Activated T-helper 9 cell treated with anti-CD3 and anti-CD28 coated beads, Interleukin-2, amount 50 U/mL, for 16 hours (primary cell): Measurements from ENCODE around the gene FGR.
"Not testable (repeated sequence)": the region's sequence is repeated elsewhere in the genome, so short reads cannot be mapped to it uniquely, and the experiment has no call there.

Experiments used
- DNase-seq: peaks from one replicate; pipeline ENCODE4 v3.0.0-alpha.2; 2020; ENCODE audit warnings: low read depth

FGR gene

GRCh38 chr1:27634177-27634984 lies 604 bp downstream of the FGR start:
- DNase-seq = peak; percentile 43

DNA sequence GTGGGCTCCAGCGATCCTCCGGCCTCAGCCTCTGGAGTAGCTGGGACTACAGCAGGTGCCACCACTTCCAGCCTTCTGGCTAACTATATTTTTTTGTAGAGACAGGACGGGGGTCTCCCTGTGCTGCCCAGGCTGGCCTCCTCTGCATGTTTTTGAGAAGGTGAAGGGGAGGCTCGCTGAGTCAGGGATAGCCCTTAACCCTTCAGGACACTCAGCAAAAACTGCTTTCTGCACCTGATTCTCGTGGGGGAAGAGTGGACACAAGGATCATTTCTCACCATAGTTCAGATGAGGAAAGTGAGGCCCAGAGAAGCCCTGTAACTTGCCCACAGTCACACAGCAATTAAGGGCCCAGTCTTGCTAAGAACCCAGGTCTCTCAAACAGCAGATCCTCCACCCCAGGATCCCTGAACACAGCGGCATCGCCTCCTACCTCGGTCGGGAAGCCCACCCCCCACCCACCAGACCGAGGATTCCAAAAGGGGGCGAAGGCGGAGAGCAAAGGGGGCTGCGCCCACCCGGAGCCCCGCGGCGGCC lies 1.3 kb downstream of the FGR start:
- DNase-seq = no peak

- DNase-seq = no peak
Measured at GRCh38 chr1:27633298-27633610, 1.7 kb downstream of the FGR start.

DNA sequence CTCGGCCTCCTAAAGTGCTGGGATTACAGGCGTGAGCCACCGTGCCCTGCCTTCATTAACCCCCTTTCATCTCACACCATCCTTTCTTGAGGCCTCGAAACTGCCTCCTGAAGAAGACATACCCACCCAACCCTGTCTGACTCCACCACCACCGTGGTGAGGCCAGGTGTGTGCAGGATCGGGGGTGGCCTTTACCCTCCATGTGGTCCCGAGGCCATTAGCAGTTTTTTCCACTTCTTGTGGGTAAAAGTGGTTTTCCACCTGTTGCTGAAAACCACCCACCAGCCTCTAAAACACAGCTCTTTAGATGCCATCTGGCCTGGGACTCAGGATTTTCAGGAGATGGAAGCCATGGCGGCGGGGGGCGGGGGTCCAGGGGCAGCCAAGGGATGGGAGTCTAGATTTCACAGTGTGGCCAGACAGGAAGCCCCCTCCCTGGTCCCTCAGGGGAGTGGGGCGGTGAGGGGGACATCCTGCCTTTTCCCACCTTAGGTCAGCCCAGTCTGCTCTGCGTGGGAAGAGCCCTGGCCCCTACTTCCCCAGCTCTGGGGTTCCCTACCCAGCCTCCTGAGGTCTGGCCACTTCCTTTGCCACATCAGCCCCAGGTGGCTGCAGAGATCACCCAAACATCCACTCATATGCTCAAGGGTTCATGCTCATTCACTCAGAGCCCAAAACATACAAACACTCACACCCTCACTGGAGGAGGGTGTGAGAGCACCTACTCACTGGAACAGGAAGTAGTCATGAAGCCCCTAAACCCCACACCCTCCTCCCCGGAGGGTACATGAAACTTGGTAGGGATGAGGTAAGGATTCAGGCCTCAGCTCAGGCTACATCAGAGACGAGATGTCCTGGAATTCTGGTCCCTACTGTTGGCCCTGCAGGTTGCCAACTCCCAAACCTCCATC lies 2.3 kb downstream of the FGR start:
- peak; percentile 37 for DNase-seq

- no peak for DNase-seq
Measured at GRCh38 chr1:27630859-27631491, 4.0 kb downstream of the FGR start.

DNA sequence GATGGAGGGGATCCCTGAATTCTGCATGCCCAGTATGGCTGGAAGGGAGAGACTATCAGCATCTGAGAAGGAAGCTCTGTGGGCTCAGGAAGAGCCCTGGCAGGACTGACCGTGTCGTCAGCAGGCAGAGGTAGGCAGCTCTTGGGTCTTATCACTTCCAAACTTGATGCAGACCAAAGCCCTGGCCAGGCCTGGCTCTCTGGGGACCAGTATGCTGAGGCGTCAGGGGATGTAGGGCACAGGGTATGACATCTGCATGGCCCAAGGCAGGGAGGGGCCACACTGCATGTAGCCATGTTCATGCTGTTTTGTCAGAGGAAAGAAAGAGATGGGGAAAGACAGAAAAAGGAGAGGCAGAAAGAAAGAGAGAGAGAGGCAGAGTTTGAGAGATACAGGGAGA lies 6.3 kb downstream of the FGR start:
- DNase-seq = no peak

DNA sequence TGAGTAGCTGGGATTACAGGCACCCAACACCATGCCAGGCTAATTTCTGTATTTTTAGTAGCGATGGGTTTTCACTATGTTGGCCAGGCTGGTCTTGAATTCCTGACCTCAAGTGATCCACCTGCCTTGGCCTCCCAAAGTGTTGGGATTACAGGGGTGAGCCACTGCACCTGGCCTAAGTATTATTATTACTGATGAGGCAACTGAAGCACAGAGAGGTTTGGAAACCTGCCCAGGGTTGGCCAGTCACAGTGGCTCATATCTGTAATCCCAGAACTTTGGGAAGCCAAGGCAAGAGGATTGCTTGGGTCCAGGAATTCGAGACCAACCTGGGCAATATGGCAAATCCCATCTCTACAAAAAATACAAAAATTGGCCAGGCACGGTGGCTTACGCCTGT lies 7.3 kb downstream of the FGR start:
- not testable (repeated sequence) for DNase-seq

DNA sequence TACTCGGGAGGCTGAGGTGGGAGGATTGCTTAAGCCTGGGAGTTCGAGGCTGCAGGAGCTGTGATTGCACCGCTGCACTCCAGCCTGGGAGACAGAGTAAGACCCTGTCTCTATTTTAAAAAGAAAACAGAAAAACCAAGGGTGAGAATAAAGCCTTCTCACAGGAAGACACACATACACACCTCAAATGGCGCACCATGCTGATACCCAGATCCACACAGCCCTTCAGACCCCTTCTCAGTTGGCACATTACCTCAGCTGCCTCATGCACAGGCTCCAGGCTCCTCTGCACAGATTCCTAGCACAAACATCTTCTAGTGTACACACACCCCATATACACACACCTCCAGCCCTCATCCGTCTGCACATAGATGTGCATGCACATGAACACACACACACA lies 7.9 kb downstream of the FGR start:
- no peak for DNase-seq

DNA sequence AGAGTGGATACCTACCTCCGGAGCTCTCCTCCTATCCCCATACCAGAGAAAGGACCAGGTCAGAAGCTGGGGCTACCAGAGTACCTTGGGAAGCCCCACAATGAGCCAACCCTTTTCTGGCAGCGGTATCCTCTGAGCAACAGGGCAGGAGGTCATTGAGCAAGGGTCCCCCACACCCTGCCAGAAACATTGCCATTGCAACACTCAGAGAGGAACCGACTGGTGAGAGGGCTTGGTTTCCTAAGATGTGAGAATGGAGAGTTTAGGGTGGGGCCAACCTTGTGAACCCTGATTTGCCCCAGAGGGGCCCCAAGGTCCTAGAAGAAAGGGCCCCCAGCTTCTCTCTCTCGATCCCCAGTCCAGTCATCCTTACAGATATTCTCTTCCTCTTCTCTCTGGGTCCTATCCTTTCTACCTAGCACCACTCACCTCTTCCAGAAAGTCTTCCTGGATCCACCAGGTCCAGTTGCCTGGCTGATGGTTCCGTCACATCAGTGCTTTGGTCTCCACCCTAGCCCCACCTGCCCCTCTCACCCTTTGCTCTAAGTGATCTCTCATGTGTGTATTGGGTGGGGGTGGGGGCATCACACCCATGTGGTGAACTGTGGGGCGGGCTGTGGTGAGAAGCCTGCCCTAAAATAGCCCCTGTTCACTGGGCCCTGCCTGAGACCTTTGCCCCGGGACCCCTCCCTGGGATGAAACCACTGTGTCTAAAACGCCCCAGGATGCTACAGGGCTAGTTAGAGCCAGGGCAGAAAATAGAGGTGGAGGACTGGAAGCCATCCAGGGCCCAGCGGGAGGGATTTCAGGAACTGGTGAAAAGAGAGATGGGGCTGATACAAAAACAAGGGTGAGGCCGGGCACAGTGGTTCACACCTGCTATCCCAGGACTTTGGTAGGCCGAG lies 8.7 kb downstream of the FGR start:
- no peak for DNase-seq

DNA sequence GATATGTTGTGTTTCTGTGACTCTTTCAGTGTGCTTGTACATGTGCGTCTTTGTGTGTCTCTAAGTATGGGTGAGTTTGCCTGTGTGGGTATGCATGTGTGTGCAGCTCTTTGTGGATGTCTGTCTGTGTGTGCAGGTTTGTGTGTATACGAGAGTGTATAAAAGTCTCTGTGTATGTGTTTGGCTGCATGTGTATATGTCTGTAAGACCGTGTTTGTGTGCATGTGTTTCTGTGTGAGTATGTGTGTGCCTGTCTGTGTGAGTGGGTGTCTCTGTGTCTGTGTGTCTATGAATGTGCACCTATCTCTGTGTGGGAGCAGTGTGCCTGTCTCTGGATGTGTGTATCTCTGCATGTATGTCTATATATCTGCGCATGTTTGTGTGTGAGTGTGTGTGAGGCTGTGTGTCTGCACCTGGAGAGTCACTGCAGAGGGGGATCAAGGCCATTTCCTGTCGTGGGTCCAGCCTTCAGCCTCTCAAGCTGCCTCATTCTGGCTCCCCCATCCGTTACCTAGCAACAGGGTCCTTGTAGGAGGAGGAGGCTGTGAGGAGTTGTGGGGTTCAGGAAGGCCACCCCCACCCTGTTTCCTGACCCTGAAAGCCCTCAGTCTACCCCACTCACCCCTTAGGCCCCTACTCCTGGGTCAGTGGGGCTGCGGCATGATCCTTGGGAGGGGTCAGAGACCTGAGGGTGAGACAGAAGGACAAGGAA lies 10.4 kb downstream of the FGR start:
- DNase-seq = no peak

DNA sequence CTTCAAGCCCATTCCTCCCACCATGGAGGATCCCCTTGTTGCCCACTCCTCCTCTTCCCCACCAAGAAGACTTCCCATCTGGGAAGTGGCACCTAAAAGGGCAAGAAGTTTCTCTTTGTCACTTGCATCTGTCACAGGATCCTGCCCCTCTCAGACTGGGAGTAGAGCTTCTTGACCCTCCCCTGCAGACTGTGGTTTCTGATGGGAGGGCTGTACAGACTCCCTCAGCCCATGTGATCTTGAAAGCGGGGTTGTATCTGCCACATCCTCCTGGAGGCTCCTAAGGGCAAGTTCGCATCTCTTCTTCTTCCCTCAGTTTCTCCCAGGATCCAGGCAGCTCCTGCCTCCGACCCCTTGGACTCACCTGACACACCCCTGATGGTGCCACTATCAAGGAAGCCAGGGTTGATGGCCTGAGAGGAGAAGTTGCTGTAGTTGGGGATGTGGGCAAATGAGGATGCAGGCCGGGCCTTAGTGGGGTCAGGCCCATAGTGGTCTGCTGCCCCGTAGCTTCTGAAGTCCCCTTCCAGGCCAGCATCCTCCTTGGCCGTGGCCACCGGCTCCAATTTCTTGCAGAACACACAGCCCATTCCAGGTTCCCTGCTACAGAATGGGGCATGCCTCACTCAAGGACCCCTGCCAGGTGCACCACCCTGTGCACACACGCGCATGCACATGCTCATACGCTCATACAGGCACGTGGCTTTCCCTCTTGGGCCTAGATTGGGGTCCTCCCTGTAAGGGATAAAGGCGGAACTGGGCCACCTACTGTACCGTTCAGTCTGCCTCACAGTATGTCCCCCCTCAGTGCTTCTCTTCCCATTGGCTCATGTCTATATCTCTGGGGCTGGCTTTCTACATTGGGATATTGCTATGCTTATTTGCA lies 11.4 kb downstream of the FGR start:
- DNase-seq = no peak

GRCh38 chr1:27622828-27623227 lies 12.2 kb downstream of the FGR start:
- DNase-seq = no peak

DNA sequence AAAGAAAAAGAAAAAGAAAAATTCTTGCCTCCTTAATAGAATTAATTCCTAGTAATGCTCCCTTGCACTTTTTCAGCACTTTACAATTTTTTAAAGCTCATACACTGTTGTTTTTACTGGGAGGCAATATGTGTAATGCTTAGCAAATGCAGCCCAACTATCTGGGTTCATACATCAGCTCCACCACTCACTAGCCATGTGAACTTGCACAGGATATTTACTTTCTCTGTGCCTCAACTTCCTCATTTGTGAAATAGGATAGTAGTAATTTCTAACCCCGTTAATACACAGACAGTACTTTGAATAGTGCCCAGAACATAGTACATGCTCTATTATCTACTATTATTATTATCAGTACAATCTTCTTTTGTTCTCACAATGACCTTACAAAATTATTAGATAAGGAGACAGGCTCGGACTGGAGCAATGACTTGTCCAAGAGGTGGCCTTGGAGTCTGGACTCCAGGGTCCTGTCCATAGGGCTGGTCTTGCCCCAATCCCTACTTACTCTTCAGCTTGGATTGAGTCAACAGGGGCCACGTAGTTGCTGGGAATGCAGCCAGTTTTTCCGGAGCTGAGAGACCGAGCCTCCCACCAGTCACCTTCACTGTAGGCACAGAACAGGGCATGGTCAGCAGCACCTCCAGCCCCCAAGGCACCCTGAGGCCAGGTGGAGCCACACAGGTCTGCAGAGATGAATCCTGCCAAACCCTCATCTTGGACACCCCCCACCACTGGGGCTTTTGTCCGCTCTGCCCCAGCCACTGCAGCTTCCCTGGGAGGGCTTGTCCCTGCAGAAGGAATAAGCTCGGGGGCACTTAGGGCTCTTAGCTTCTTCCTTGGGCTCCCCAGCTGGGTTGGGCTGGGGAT lies 13.7 kb downstream of the FGR start:
- no peak for DNase-seq

DNA sequence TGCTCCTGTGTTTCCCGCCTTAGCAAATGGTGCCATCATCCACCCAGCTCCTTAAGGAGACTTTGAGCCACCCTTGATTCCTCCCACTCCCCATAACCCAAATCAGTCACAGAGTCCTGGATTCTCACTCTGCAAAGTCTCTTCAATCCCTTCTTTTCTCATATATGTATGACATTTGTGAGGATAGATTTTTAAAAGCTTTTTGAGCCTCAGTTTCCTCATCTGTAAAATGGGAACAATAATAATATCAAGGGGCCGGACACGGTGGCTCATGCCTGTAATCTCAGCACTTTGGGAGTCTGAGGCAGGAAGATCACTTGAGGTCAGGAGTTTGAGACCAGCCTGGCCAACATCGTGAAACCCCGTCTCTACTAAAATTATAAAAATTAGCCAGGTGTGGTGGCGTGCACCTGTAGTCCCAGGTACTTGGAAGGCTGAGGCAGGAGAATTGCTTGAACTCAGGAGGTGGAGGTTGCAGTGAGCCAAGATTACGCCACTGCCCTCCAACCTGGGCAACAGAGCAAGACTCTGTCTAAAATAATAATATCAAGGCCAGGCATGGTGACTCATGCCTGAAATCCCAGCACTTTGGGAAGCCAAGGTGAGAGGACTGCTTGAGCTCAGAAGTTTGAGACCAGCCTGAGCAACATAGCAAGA lies 15.1 kb downstream of the FGR start:
- DNase-seq = not testable (repeated sequence)

DNA sequence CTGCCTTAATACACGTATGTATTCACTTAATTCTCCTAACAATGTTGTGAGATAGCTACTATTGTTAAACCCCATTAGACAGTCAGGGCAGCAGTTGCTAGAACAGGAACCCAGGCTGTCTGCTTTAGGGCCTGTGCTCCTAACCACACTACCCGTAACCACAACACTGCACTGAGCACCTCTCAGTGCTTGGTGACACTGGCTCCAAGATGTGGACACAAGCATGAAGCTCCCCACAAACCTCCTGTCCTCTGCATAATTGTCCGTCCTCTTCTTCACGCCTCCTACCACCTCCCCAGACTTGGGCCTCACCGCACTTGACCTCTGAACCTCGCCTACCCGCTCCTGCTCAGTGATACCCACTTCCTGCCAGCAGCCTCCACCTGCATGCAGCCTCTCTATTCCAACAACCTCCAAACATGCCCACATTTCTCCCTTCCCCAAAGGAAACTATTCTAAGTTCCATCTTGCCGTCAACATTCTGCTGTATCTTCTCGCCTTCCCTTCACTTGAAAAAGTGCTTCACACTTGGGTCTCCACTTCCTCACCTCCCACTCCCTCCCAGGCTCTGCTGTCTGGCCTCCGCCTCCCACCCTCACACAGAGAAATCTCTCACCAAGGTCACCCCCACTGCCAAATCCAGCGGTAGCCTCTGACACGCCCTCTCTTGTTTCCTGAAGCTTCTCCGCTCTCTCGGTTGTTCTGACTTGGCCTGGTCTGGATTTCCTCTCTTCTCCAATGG lies 16.5 kb downstream of the FGR start:
- no peak for DNase-seq

DNA sequence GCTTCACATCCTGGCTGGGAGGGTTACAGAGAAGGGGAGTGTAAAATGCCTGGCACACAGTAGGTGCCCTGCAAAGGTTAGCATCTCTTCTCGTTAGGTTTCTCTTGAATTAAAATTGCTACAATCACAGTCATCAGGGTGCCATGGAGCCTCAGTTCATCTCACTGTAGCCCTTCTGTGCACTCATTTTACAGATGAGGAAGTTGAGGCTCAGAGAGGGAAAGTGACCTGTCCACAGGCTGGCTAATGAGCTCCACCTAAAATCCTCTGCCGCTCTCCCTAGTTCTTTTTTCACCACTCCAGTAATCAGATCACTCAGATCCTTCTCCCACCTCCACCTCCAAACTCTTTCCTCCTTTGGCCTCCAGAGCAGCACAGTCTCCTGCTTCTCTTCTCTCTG lies 17.6 kb downstream of the FGR start:
- DNase-seq = no peak

DNA sequence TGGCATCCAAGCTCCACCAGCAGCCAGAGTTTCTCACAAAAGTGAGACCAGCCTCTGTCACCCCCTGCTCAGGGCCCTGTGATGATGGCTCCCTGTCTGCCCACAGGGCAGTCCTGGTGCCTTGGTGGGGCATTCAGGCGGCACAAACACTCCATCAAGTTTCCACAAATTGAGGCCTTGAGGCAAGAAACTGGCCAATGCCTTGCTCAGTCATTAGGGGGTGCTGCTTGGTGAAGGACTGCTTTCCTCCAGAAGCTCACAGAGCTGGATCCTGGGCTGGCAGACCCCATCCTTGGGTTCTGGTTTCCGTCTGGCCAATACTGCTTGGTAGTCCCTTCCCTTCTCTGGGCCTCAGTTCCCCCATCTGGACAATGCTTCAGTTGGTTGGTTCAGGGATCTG lies 18.5 kb downstream of the FGR start:
- DNase-seq = no peak
